ENCODE data around the gene MBP. TPM values are rescaled to one million over a fixed set of nuclear protein-coding genes. Genes with fewer than 3 reads are reported as not detected.

The MBP gene
- total RNA-seq, 1 experiment from 2014 or later: 88.8 TPM

GRCh38 chr18:77151033-77151771 is 18.6 kb upstream of the MBP start:
- POLR2A ChIA-PET: interaction anchor here (0.6 kb wide), 1 partner anchor 300 kb away, joined by 5 read pairs; no protein-coding TSS in a partner anchor
- CTCF ChIA-PET: no interaction called here
- no peak for ATAC-seq

GRCh38 chr18:77150588-77150987 is 18.0 kb upstream of the MBP start:
- ChIA-PET CTCF (no interaction called here), POLR2A (interaction anchor here (0.6 kb wide), 2 partner anchors 100 to 301 kb away, joined by 3 to 5 read pairs; no protein-coding TSS in a partner anchor)
- intact Hi-C loops (cut with micrococcal nuclease; ENCODE audit: unreplicated experiment): no loop called here
- in situ Hi-C loops (cut with HindIII; ENCODE audit: low pct_unique_long_range_greater_than_20kb, low sequenced_read_pairs): no loop called here
- Histone ChIP-seq H3K4me3 (ENCODE audit: low read depth in 2 of 2, low read length in 2 of 2) (no peak overlapping the region), H3K27ac (ENCODE audit: low read length) (no peak overlapping the region), H3K4me1 (ENCODE audit: control insufficient read depth, insufficient read depth, low read length) (no peaks in the 10 kb centered on the region), H3K9me3 (ENCODE audit: control insufficient read depth, insufficient read depth, low read depth, low read length) (no peaks in the 10 kb centered on the region), H3K27me3 (ENCODE audit: control insufficient read depth, insufficient read depth, low read length) (no peaks in the 10 kb centered on the region), H3K36me3 (ENCODE audit: control insufficient read depth, insufficient read depth, low read length) (no peaks in the 10 kb centered on the region)
- ATAC-seq (no peak), DNase-seq (ENCODE audit: low read depth, low spot score) (no peak)
- no TSS peak for BruUV-seq (replicated peaks)
- TF ChIP-seq REST (IDR thresholded peaks at IDR 0.05; ENCODE audit: insufficient read depth in 1 of 2, low read depth in 2 of 2, low read length in 1 of 2) (no peak), POLR2AphosphoS5 (IDR thresholded peaks at IDR 0.05; ENCODE audit: low read depth, low read length) (no peak), CTCF (IDR thresholded peaks at IDR 0.05) (no peak), TCF7L2 (IDR thresholded peaks at IDR 0.05; ENCODE audit: low read depth, low read length) (no peak), SIN3A (IDR thresholded peaks at IDR 0.05; ENCODE audit: borderline replicate concordance, insufficient read depth, low read depth, low read length) (no peak)

More at GRCh38 chr18:77151033-77151771, 18.6 kb upstream of the MBP start:
- BruUV-seq (replicated peaks): no TSS peak
- TF ChIP-seq REST (IDR thresholded peaks at IDR 0.05; ENCODE audit: insufficient read depth in 1 of 2, low read depth in 2 of 2, low read length in 1 of 2) (no peak), CTCF (IDR thresholded peaks at IDR 0.05) (no peak), POLR2AphosphoS5 (IDR thresholded peaks at IDR 0.05; ENCODE audit: low read depth, low read length) (no peak)
- H3K36me3 ChIP-seq (ENCODE audit: control insufficient read depth, insufficient read depth, low read length): no peaks in the 10 kb centered on the region
- no peak overlapping the region for H3K27ac ChIP-seq (ENCODE audit: low read length)
- H3K4me1 ChIP-seq (ENCODE audit: control insufficient read depth, insufficient read depth, low read length): no peaks in the 10 kb centered on the region
- DNase-seq (ENCODE audit: low read depth, low spot score): no peak
- intact Hi-C loops (cut with micrococcal nuclease; ENCODE audit: unreplicated experiment) (no loop called here), in situ Hi-C loops (cut with HindIII; ENCODE audit: low pct_unique_long_range_greater_than_20kb, low sequenced_read_pairs) (no loop called here)
- H3K9me3 ChIP-seq (ENCODE audit: control insufficient read depth, insufficient read depth, low read depth, low read length): no peaks in the 10 kb centered on the region
- H3K4me3 ChIP-seq (ENCODE audit: low read depth in 2 of 2, low read length in 2 of 2): no peak overlapping the region
- H3K27me3 ChIP-seq (ENCODE audit: control insufficient read depth, insufficient read depth, low read length): no peaks in the 10 kb centered on the region
